Endodermal cell (in vitro differentiated cells): ENCODE data around the gene ADRB1. TPM values are rescaled to one million over a fixed set of nuclear protein-coding genes. Genes with fewer than 3 reads are reported as not detected.

ENCODE experiments used
- DNase-seq: peaks from one replicate; pipeline ENCODE4 v3.0.0-alpha.2; 2017
- H3K27ac ChIP-seq: 2 replicates; pipeline ENCODE4 v1.5.1; 2013; ENCODE audit warnings: mild to moderate bottlenecking, low read depth, low read length, moderate library complexity
- H3K27me3 ChIP-seq: 2 replicates; pipeline ENCODE4 v1.6.1; 2013; ENCODE audit warnings: mild to moderate bottlenecking, low read length, moderate library complexity; ENCODE audit not compliant: insufficient read depth, control insufficient read depth, poor library complexity, severe bottlenecking
- H3K36me3 ChIP-seq: 2 replicates; pipeline ENCODE4 v1.7.0; 2013; ENCODE audit warnings: mild to moderate bottlenecking, low read length, moderate library complexity; ENCODE audit not compliant: control insufficient read depth, insufficient read depth
- H3K4me1 ChIP-seq: one replicate; pipeline ENCODE4 v1.7.0; 2013; ENCODE audit warnings: low read length; ENCODE audit not compliant: control insufficient read depth, insufficient read depth
- H3K4me3 ChIP-seq: 2 replicates; pipeline ENCODE4 v1.5.1; 2013; ENCODE audit warnings: mild to moderate bottlenecking, low read length, moderate library complexity
- H3K9ac ChIP-seq: 2 replicates; pipeline ENCODE4 v1.6.1; 2013; ENCODE audit warnings: mild to moderate bottlenecking, low read length, moderate library complexity; ENCODE audit not compliant: poor library complexity, severe bottlenecking; ENCODE audit errors: extremely low read depth
- H3K9me3 ChIP-seq: 2 replicates; pipeline ENCODE4 v1.6.1; 2013; ENCODE audit warnings: mild to moderate bottlenecking, low read length, moderate library complexity; ENCODE audit not compliant: control insufficient read depth
- H3K27ac Mint-ChIP-seq: 2 replicates; pipeline ENCODE4 v1.8.0; 2020; ENCODE audit warnings: mixed read lengths
- H3K27me3 Mint-ChIP-seq: 2 replicates; pipeline ENCODE4 v1.8.0; 2021; ENCODE audit warnings: mild to moderate bottlenecking, mixed read lengths; ENCODE audit not compliant: insufficient read depth
- H3K36me3 Mint-ChIP-seq: 2 replicates; pipeline ENCODE4 v1.8.0; 2020; ENCODE audit warnings: low read depth, mixed read lengths
- H3K4me1 Mint-ChIP-seq: 2 replicates; pipeline ENCODE4 v1.8.0; 2020; ENCODE audit warnings: mixed read lengths
- H3K4me3 Mint-ChIP-seq: 2 replicates; pipeline ENCODE4 v1.8.0; 2020; ENCODE audit warnings: mild to moderate bottlenecking, moderate library complexity, mixed read lengths
- H3K9me3 Mint-ChIP-seq: 2 replicates; pipeline ENCODE4 v1.8.0; 2020; ENCODE audit warnings: mild to moderate bottlenecking, mixed read lengths
- WGBS, 2 experiments: methylation state at CpG; one replicate each; pipeline versions ENCODE4 v1.1.5 to v1.1.7; 2013; ENCODE audit warnings: missing lambda C conversion rate in 2 of 2, mixed read lengths in 1 of 2; ENCODE audit not compliant: insufficient coverage in 1 of 2, insufficient read length in 1 of 2; 5-methylcytosine and 5-hydroxymethylcytosine counted together
- total RNA-seq, 2 donors: library from RNA; stranded (reverse); fragmentation: NEBNext Ultra II Directional in 1 of 2; extraction: Animal tissue kit (Norgen Biotek cat#: 25700) in 1 of 2; gene quantifications; 2 replicates in 1 of 2; 3 replicates in 1 of 2; pipeline ENCODE4 v1.2.1, GENCODE V29; 2021
- TF ChIP-seq, protein P1 (sequence below): fragments of 200-600 bp; sonication (generic); conservative IDR thresholded peaks from 2 replicates; pipeline ENCODE4 v1.5.0; 2021; ENCODE audit warnings: antibody characterized with exemption, mild to moderate bottlenecking

ADRB1 gene
- total RNA-seq, 2 donors from 2014 or later, result not detected

DNA sequence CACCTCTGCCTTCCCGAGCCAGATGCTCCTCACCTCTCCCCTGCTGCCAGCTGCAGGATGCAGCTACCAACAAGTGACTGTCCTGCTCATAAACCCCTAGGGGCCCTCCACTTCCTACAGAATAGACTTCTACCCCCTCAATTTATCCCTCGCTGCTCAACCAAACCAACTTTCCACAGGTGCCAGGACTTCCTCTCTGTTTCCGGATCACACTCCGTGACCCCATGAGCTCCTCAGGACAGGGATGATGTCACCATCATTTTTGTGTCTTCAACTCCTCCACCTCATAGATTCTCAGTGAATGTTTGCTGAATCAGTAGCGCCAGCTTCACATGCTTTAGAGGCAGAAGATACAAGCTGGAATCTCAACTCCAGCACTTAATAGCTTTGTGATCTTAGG, 25.8 kb upstream of the ADRB1 start:
- Histone ChIP-seq H3K36me3 (no peaks in the 10 kb centered on the region), H3K9ac (no peak overlapping the region), H3K27me3 (no peaks in the 10 kb centered on the region), H3K4me3 (no peak overlapping the region), H3K9me3 (peaks cover 10% of the 10 kb centered on the region), H3K4me1 (no peaks in the 10 kb centered on the region), H3K27ac (no peak overlapping the region)
- H3K4me1 Mint-ChIP-seq, result no peaks in the 10 kb centered on the region
- no peak overlapping the region for H3K4me3 Mint-ChIP-seq
- WGBS, 2 experiments, result 65 to 66% methylated on average over 5 of the region's 5 CpGs
- DNase-seq, result no peak
- H3K27ac Mint-ChIP-seq, result no peak overlapping the region
- TF ChIP-seq, protein P1, sequence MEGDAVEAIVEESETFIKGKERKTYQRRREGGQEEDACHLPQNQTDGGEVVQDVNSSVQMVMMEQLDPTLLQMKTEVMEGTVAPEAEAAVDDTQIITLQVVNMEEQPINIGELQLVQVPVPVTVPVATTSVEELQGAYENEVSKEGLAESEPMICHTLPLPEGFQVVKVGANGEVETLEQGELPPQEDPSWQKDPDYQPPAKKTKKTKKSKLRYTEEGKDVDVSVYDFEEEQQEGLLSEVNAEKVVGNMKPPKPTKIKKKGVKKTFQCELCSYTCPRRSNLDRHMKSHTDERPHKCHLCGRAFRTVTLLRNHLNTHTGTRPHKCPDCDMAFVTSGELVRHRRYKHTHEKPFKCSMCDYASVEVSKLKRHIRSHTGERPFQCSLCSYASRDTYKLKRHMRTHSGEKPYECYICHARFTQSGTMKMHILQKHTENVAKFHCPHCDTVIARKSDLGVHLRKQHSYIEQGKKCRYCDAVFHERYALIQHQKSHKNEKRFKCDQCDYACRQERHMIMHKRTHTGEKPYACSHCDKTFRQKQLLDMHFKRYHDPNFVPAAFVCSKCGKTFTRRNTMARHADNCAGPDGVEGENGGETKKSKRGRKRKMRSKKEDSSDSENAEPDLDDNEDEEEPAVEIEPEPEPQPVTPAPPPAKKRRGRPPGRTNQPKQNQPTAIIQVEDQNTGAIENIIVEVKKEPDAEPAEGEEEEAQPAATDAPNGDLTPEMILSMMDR, result no peak
- peaks cover 2% of the 10 kb centered on the region for H3K27me3 Mint-ChIP-seq
- peaks cover 8% of the 10 kb centered on the region for H3K9me3 Mint-ChIP-seq
- no peaks in the 10 kb centered on the region for H3K36me3 Mint-ChIP-seq

DNA sequence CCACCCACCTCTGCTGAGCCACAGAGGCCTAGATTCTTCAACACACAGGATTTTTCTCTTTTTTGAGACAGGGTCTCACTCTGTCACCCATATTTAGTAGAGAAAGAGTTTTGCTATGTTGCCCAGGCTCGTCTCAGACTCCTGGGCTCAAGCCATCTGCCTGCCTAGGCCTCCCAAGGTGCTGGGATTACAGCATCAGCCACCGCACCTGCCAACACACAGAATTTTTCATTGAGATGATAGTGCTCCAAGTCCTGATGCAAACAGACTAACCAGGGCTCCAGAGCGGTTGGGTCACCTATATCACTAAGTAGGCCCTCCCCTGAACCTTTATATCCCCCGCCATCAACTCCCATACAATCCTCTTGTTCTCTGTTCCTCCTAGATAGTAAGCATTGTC, 24.4 kb upstream of the ADRB1 start:
- TF ChIP-seq, protein P1, result no peak
- no peaks in the 10 kb centered on the region for H3K36me3 Mint-ChIP-seq
- H3K4me1 Mint-ChIP-seq, result no peaks in the 10 kb centered on the region
- no peaks in the 10 kb centered on the region for H3K27me3 Mint-ChIP-seq
- no peaks in the 10 kb centered on the region for H3K36me3 ChIP-seq
- no peak overlapping the region for H3K27ac ChIP-seq
- WGBS, 2 experiments, result 82 to 84% methylated on average over 3 to 4 of the region's 4 CpGs
- no peak overlapping the region for H3K4me3 Mint-ChIP-seq
- no peak for DNase-seq
- H3K9ac ChIP-seq, result no peak overlapping the region
- no peak overlapping the region for H3K27ac Mint-ChIP-seq
- no peak overlapping the region for H3K4me3 ChIP-seq
- peaks cover 8% of the 10 kb centered on the region for H3K9me3 Mint-ChIP-seq
- no peaks in the 10 kb centered on the region for H3K4me1 ChIP-seq
- no peaks in the 10 kb centered on the region for H3K27me3 ChIP-seq
- H3K9me3 ChIP-seq, result peaks cover 10% of the 10 kb centered on the region

DNA sequence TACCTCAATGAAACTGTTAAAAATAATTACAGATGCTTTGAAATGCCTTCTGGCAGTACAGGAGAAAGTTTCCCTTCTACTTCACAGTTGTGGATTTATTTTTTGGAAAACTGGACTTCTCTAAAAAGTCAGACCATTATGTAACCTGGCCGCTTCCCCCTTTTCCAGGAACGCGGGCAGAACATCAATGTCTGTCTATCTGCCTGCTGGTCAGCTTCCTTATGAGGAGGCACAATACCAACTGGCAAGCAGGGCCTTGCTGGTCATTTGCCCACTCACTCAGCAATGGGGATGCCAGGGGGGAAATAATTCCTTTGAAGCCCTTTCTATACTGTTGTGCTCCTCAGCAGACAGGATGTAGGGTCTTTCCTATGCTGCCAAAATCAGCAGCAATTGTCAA, 22.5 kb upstream of the ADRB1 start:
- H3K4me1 ChIP-seq, result no peaks in the 10 kb centered on the region
- H3K36me3 Mint-ChIP-seq, result no peaks in the 10 kb centered on the region
- WGBS, 2 experiments, result 99% methylated on average over 3 of the region's 3 CpGs; no CpG with 5 or more reads in 1 of the 2 experiments
- no peak overlapping the region for H3K27ac ChIP-seq
- H3K4me3 ChIP-seq, result no peak overlapping the region
- no peaks in the 10 kb centered on the region for H3K9me3 ChIP-seq
- TF ChIP-seq, protein P1, result no peak
- no peaks in the 10 kb centered on the region for H3K4me1 Mint-ChIP-seq
- no peaks in the 10 kb centered on the region for H3K9me3 Mint-ChIP-seq
- DNase-seq, result no peak
- H3K27me3 ChIP-seq, result no peaks in the 10 kb centered on the region
- no peaks in the 10 kb centered on the region for H3K27me3 Mint-ChIP-seq
- no peak overlapping the region for H3K4me3 Mint-ChIP-seq
- H3K27ac Mint-ChIP-seq, result no peak overlapping the region
- no peaks in the 10 kb centered on the region for H3K36me3 ChIP-seq
- no peak overlapping the region for H3K9ac ChIP-seq
